Measurements from ENCODE around the gene SANBR.

Gene SANBR

GRCh38 chr2:61091485-61091884 lies 25.8 kb downstream of the SANBR start:
- no peak for DNase-seq
- peaks cover 3% of the 10 kb centered on the region for H3K36me3 ChIP-seq (ENCODE audit: control insufficient read depth, insufficient read depth, low read length)

GRCh38 chr2:61096438-61096837 lies 30.8 kb downstream of the SANBR start:
- Histone ChIP-seq H2BK5ac (ENCODE audit: low read length) (no peak overlapping the region), H3K27me3 (ENCODE audit: insufficient read depth, low read length, poor library complexity) (no peaks in the 10 kb centered on the region), H2AK5ac (ENCODE audit: low read length) (no peak overlapping the region), H3K36me3 (ENCODE audit: control insufficient read depth, insufficient read depth, low read length) (no peaks in the 10 kb centered on the region), H3K9ac (ENCODE audit: low read length) (no peak overlapping the region), H2BK120ac (ENCODE audit: low read depth, low read length) (no peak overlapping the region), H4K8ac (ENCODE audit: low read depth, low read length) (no peak overlapping the region), H3K79me1 (ENCODE audit: low read length) (no peaks in the 10 kb centered on the region), H3K4me2 (ENCODE audit: low read length) (no peak overlapping the region), H3K27ac (ENCODE audit: low read depth, low read length) (no peak overlapping the region), H3K4me1 (ENCODE audit: control insufficient read depth, low read depth, low read length) (no peaks in the 10 kb centered on the region), H4K5ac (ENCODE audit: low read length) (no peak overlapping the region), H2BK15ac (replicated peaks; ENCODE audit: low read depth) (no peak overlapping the region), H3K18ac (ENCODE audit: low read length) (no peak overlapping the region), H3K23ac (ENCODE audit: low read length) (no peak overlapping the region), H3K4me3 (ENCODE audit: low read length) (no peak overlapping the region), H3K79me2 (ENCODE audit: control insufficient read depth, insufficient read depth, low read length) (no peaks in the 10 kb centered on the region), H3K56ac (ENCODE audit: low read length) (no peak overlapping the region), H3K4ac (ENCODE audit: low read depth, low read length) (no peak overlapping the region)
- DNase-seq = no peak
- no CpG with 5 or more reads among the region's 3 CpGs for WGBS (ENCODE audit: extremely low coverage, insufficient coverage, low lambda C conversion rate)

More at GRCh38 chr2:61091485-61091884, 25.8 kb downstream of the SANBR start:
- Histone ChIP-seq H3K9ac (ENCODE audit: low read length) (no peak overlapping the region), H4K5ac (ENCODE audit: low read length) (no peak overlapping the region), H3K4ac (ENCODE audit: low read depth, low read length) (no peak overlapping the region), H3K23ac (ENCODE audit: low read length) (no peak overlapping the region), H3K27me3 (ENCODE audit: insufficient read depth, low read length, poor library complexity) (no peaks in the 10 kb centered on the region), H2BK15ac (replicated peaks; ENCODE audit: low read depth) (no peak overlapping the region), H3K18ac (ENCODE audit: low read length) (no peak overlapping the region), H3K79me2 (ENCODE audit: control insufficient read depth, insufficient read depth, low read length) (no peaks in the 10 kb centered on the region), H3K4me2 (ENCODE audit: low read length) (no peak overlapping the region), H3K27ac (ENCODE audit: low read depth, low read length) (no peak overlapping the region), H4K8ac (ENCODE audit: low read depth, low read length) (no peak overlapping the region), H2BK120ac (ENCODE audit: low read depth, low read length) (no peak overlapping the region), H2AK5ac (ENCODE audit: low read length) (no peak overlapping the region), H2BK5ac (ENCODE audit: low read length) (no peak overlapping the region), H3K4me3 (ENCODE audit: low read length) (no peak overlapping the region), H3K4me1 (ENCODE audit: control insufficient read depth, low read depth, low read length) (no peaks in the 10 kb centered on the region), H3K79me1 (ENCODE audit: low read length) (no peaks in the 10 kb centered on the region), H3K56ac (ENCODE audit: low read length) (no peak overlapping the region)
- no CpG with 5 or more reads among the region's 8 CpGs for WGBS (ENCODE audit: extremely low coverage, insufficient coverage, low lambda C conversion rate)

- Histone ChIP-seq H3K4me2 (ENCODE audit: low read length) (no peak overlapping the region), H3K4me1 (ENCODE audit: control insufficient read depth, low read depth, low read length) (no peaks in the 10 kb centered on the region), H3K23ac (ENCODE audit: low read length) (no peak overlapping the region), H3K79me2 (ENCODE audit: control insufficient read depth, insufficient read depth, low read length) (no peaks in the 10 kb centered on the region), H3K9ac (ENCODE audit: low read length) (no peak overlapping the region), H3K36me3 (ENCODE audit: control insufficient read depth, insufficient read depth, low read length) (no peaks in the 10 kb centered on the region), H4K8ac (ENCODE audit: low read depth, low read length) (no peak overlapping the region), H3K79me1 (ENCODE audit: low read length) (no peaks in the 10 kb centered on the region), H3K27me3 (ENCODE audit: insufficient read depth, low read length, poor library complexity) (no peaks in the 10 kb centered on the region), H2AK5ac (ENCODE audit: low read length) (no peak overlapping the region), H2BK120ac (ENCODE audit: low read depth, low read length) (no peak overlapping the region), H3K27ac (ENCODE audit: low read depth, low read length) (no peak overlapping the region), H2BK15ac (replicated peaks; ENCODE audit: low read depth) (no peak overlapping the region), H3K4me3 (ENCODE audit: low read length) (no peak overlapping the region), H3K18ac (ENCODE audit: low read length) (no peak overlapping the region), H2BK5ac (ENCODE audit: low read length) (no peak overlapping the region), H3K56ac (ENCODE audit: low read length) (no peak overlapping the region), H3K4ac (ENCODE audit: low read depth, low read length) (no peak overlapping the region), H4K5ac (ENCODE audit: low read length) (no peak overlapping the region)
- WGBS (ENCODE audit: extremely low coverage, insufficient coverage, low lambda C conversion rate) = no CpG with 5 or more reads among the region's 4 CpGs
- DNase-seq = no peak
Observed at GRCh38 chr2:61100801-61101200, 35.1 kb downstream of the SANBR start.

GRCh38 chr2:61109291-61109690 lies 43.6 kb downstream of the SANBR start:
- Histone ChIP-seq H2BK15ac (replicated peaks; ENCODE audit: low read depth) (no peak overlapping the region), H3K79me1 (ENCODE audit: low read length) (no peaks in the 10 kb centered on the region), H3K36me3 (ENCODE audit: control insufficient read depth, insufficient read depth, low read length) (no peaks in the 10 kb centered on the region), H3K23ac (ENCODE audit: low read length) (no peak overlapping the region), H2BK5ac (ENCODE audit: low read length) (no peak overlapping the region), H3K4ac (ENCODE audit: low read depth, low read length) (no peak overlapping the region), H2BK120ac (ENCODE audit: low read depth, low read length) (no peak overlapping the region), H3K27me3 (ENCODE audit: insufficient read depth, low read length, poor library complexity) (no peaks in the 10 kb centered on the region), H3K4me3 (ENCODE audit: low read length) (no peak overlapping the region), H3K4me1 (ENCODE audit: control insufficient read depth, low read depth, low read length) (no peaks in the 10 kb centered on the region), H3K79me2 (ENCODE audit: control insufficient read depth, insufficient read depth, low read length) (no peaks in the 10 kb centered on the region), H3K9ac (ENCODE audit: low read length) (no peak overlapping the region), H3K27ac (ENCODE audit: low read depth, low read length) (no peak overlapping the region), H3K18ac (ENCODE audit: low read length) (no peak overlapping the region), H4K5ac (ENCODE audit: low read length) (no peak overlapping the region), H3K4me2 (ENCODE audit: low read length) (no peak overlapping the region), H3K56ac (ENCODE audit: low read length) (no peak overlapping the region), H2AK5ac (ENCODE audit: low read length) (no peak overlapping the region), H4K8ac (ENCODE audit: low read depth, low read length) (no peak overlapping the region)
- no peak for DNase-seq
- WGBS (ENCODE audit: extremely low coverage, insufficient coverage, low lambda C conversion rate) = no CpG with 5 or more reads among the region's 2 CpGs

GRCh38 chr2:61111708-61112107 lies 46.0 kb downstream of the SANBR start:
- H3K4me2 ChIP-seq (ENCODE audit: low read length) = no peak overlapping the region
- H2BK5ac ChIP-seq (ENCODE audit: low read length) = no peak overlapping the region
- H3K4me3 ChIP-seq (ENCODE audit: low read length) = no peak overlapping the region
- H4K8ac ChIP-seq (ENCODE audit: low read depth, low read length) = no peak overlapping the region
- no peak overlapping the region for H3K27ac ChIP-seq (ENCODE audit: low read depth, low read length)
- no peaks in the 10 kb centered on the region for H3K79me2 ChIP-seq (ENCODE audit: control insufficient read depth, insufficient read depth, low read length)
- no peaks in the 10 kb centered on the region for H3K36me3 ChIP-seq (ENCODE audit: control insufficient read depth, insufficient read depth, low read length)
- H3K4ac ChIP-seq (ENCODE audit: low read depth, low read length) = no peak overlapping the region
- H4K5ac ChIP-seq (ENCODE audit: low read length) = no peak overlapping the region
- H3K79me1 ChIP-seq (ENCODE audit: low read length) = no peaks in the 10 kb centered on the region
- no peak for DNase-seq
- no peaks in the 10 kb centered on the region for H3K27me3 ChIP-seq (ENCODE audit: insufficient read depth, low read length, poor library complexity)
- H2BK120ac ChIP-seq (ENCODE audit: low read depth, low read length) = no peak overlapping the region
- H3K9ac ChIP-seq (ENCODE audit: low read length) = no peak overlapping the region
- no peaks in the 10 kb centered on the region for H3K4me1 ChIP-seq (ENCODE audit: control insufficient read depth, low read depth, low read length)
- H3K23ac ChIP-seq (ENCODE audit: low read length) = no peak overlapping the region
- no peak overlapping the region for H2AK5ac ChIP-seq (ENCODE audit: low read length)
- no peak overlapping the region for H2BK15ac ChIP-seq (replicated peaks; ENCODE audit: low read depth)
- no peak overlapping the region for H3K56ac ChIP-seq (ENCODE audit: low read length)
- no peak overlapping the region for H3K18ac ChIP-seq (ENCODE audit: low read length)

- Histone ChIP-seq H3K23ac (ENCODE audit: low read length) (no peak overlapping the region), H3K56ac (ENCODE audit: low read length) (no peak overlapping the region), H3K36me3 (ENCODE audit: control insufficient read depth, insufficient read depth, low read length) (peaks cover 2% of the 10 kb centered on the region)
Observed at GRCh38 chr2:61114147-61114546, 48.5 kb downstream of the SANBR start.

More at GRCh38 chr2:61114147-61114546, 48.5 kb downstream of the SANBR start:
- Histone ChIP-seq H2BK15ac (replicated peaks; ENCODE audit: low read depth) (no peak overlapping the region), H3K4me2 (ENCODE audit: low read length) (no peak overlapping the region), H2BK120ac (ENCODE audit: low read depth, low read length) (no peak overlapping the region), H3K79me2 (ENCODE audit: control insufficient read depth, insufficient read depth, low read length) (no peaks in the 10 kb centered on the region), H2AK5ac (ENCODE audit: low read length) (no peak overlapping the region), H3K27me3 (ENCODE audit: insufficient read depth, low read length, poor library complexity) (no peaks in the 10 kb centered on the region), H3K27ac (ENCODE audit: low read depth, low read length) (no peak overlapping the region), H2BK5ac (ENCODE audit: low read length) (no peak overlapping the region), H3K18ac (ENCODE audit: low read length) (no peak overlapping the region), H3K4me3 (ENCODE audit: low read length) (no peak overlapping the region), H3K4ac (ENCODE audit: low read depth, low read length) (no peak overlapping the region), H4K5ac (ENCODE audit: low read length) (no peak overlapping the region), H4K8ac (ENCODE audit: low read depth, low read length) (no peak overlapping the region), H3K79me1 (ENCODE audit: low read length) (no peaks in the 10 kb centered on the region), H3K4me1 (ENCODE audit: control insufficient read depth, low read depth, low read length) (no peaks in the 10 kb centered on the region), H3K9ac (ENCODE audit: low read length) (no peak overlapping the region)
- no CpG with 5 or more reads among the region's 6 CpGs for WGBS (ENCODE audit: extremely low coverage, insufficient coverage, low lambda C conversion rate)
- peak; percentile 58 for DNase-seq
